Omental fat pad (tissue), 4 donors: ENCODE results near the gene GALNT16. TPM values are rescaled to one million over a fixed set of nuclear protein-coding genes. Genes with fewer than 3 reads are reported as not detected.

Source experiments
- ATAC-seq: fragments of 150-250 bp; one replicate; pipeline ENCODE4 v1.9.1; 2016; ENCODE audit warnings: mild to moderate bottlenecking, moderate library complexity; ENCODE audit not compliant: low FRiP score
- DNase-seq: peaks from one replicate; pipeline ENCODE4 v3.0.0-alpha.2; 2019; ENCODE audit warnings: low spot score
- total RNA-seq, 4 donors: library from RNA; depleted of rRNA; stranded (reverse); fragments of >200 nt; gene quantifications; one replicate each; pipeline ENCODE4 v1.1.0, GENCODE V29; 2016
- TF ChIP-seq, protein P1 (sequence below), 3 donors: fragments of 450-650 bp; IDR thresholded peaks; one replicate each; pipeline ENCODE4 v1.5.1; 2016 to 2017; ENCODE audit warnings: antibody characterized with exemption in 3 of 3, mild to moderate bottlenecking in 3 of 3, moderate library complexity in 2 of 3

The GALNT16 gene
- total RNA-seq, 4 donors from 2014 or later: 6.5 to 18.3 (median 8.1) TPM

DNA sequence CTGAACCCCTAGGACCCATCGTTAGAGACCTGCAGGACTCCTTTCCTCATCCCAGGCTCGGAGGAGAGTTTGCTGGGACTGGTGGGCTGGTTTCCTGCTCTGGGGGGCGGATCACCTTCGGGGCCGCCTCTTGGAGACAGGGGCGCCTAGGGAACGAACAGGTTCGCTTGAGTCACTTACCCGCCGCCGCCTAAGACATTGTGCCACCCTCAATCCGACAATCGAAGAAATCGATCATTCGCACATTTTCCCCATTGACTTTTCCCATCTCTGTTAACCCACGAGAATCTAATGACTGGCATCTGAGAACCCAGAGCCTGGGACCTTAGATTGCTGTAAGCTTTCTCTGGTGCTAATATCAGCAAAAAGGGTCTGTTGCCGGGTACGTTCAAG, 138.9 kb downstream of the GALNT16 start:
- TF ChIP-seq, protein P1, sequence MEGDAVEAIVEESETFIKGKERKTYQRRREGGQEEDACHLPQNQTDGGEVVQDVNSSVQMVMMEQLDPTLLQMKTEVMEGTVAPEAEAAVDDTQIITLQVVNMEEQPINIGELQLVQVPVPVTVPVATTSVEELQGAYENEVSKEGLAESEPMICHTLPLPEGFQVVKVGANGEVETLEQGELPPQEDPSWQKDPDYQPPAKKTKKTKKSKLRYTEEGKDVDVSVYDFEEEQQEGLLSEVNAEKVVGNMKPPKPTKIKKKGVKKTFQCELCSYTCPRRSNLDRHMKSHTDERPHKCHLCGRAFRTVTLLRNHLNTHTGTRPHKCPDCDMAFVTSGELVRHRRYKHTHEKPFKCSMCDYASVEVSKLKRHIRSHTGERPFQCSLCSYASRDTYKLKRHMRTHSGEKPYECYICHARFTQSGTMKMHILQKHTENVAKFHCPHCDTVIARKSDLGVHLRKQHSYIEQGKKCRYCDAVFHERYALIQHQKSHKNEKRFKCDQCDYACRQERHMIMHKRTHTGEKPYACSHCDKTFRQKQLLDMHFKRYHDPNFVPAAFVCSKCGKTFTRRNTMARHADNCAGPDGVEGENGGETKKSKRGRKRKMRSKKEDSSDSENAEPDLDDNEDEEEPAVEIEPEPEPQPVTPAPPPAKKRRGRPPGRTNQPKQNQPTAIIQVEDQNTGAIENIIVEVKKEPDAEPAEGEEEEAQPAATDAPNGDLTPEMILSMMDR (IDR thresholded peaks at IDR 0.05): no peak
- DNase-seq (no peak), ATAC-seq (no peak)

DNA sequence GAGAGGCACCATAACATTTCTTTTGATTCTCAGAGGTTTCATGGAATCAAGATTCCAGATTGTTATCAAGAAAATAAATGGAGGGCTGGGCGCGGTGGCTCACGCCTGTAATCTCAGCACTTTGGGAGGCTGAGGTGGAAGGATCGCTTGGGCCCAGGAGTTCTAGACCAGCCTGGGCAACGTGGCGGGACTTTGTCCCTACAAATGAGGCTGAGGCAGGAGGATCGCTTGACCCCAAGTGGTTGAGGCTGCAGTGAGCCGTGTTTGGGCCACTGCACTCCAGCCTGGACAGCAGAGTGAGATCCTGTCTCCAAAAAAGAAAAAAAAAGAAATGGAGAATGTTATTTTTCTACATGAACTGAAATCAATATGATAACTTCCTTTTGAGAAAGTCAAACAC, 139.8 kb downstream of the GALNT16 start:
- no peak for ATAC-seq
- DNase-seq: no peak
- TF ChIP-seq, protein P1 (IDR thresholded peaks at IDR 0.05): no peak

DNA sequence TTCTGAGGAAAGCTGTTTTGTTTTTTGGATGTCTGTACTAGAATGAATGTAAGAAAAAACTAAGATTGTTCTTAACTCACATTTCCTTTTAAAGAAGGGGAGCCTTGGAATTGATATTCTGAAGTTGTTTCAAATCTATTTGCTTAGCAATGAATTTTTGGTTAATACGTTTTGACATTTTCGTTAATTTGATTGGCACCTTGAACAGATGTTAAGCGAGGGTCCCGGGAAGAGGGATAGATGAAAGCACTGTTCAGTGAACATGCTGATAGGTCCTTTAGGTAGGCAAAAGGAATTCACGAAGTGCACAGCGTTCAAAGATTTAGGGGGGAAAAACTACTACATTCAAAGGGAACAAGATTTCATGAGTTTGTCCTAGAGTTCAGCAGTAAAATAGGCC, 140.2 kb downstream of the GALNT16 start:
- DNase-seq (no peak), ATAC-seq (no peak)
- TF ChIP-seq, protein P1 (IDR thresholded peaks at IDR 0.05): no peak

DNA sequence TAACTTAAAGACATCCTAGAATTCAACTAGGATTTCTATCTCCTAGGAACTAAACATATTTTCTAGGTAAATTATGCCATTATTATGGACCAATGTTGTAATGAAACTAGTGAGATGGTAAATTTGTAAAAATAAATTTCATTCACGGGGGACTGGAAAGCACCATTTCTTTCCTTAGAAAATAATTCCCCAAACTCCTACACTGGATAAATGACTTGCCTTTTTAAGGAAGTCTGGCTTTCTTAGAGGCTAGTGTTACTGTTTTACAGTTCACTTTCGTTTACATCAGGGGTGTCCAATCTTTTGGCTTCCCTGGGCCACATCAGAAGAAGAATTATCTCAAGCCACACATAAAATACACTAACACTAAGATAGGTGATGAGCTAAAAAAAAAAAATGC, 141.9 kb downstream of the GALNT16 start:
- TF ChIP-seq, protein P1 (IDR thresholded peaks at IDR 0.05): no peak
- ATAC-seq (no peak), DNase-seq (no peak)

DNA sequence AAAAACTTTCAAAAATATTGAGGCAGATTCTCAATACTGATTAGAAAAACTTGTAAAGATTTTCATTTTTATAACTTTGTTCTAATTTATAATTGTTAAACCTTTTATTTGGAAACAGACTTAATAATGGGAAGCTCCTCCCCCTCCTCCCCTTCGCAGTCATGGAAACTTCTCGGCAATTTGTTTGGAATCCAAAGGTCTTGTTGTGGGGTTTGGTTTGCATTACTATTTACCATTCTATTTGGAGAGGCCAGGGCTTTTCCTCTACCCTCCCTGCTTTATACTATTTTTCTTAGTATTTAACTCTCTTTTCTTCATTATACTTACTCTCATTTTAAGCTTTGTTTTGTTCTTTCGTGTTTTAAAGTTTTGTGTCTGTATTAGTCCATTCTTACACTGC, 144.5 kb downstream of the GALNT16 start:
- DNase-seq: no peak
- ATAC-seq: no peak
- TF ChIP-seq, protein P1 (IDR thresholded peaks at IDR 0.05): no peak

DNA sequence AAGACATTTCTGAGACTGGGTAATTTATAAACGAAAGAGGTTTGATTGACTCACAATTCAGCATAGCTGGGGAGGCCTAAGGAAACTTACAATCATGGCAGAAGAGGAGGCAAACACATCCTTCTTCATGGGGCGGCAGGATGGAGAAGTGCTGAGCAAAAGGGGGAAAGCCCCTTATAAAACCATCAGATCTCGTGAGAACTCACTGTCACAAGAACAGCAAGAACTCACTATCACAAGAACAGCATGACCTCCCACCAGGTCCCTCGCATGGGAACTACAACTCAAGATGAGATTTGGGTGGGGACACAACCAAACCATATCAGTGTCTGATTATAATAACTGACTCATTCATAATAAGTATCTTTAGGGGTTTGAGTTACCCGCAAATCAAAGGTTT, 144.9 kb downstream of the GALNT16 start:
- ATAC-seq (no peak), DNase-seq (no peak)
- TF ChIP-seq, protein P1 (IDR thresholded peaks at IDR 0.05): no peak

DNA sequence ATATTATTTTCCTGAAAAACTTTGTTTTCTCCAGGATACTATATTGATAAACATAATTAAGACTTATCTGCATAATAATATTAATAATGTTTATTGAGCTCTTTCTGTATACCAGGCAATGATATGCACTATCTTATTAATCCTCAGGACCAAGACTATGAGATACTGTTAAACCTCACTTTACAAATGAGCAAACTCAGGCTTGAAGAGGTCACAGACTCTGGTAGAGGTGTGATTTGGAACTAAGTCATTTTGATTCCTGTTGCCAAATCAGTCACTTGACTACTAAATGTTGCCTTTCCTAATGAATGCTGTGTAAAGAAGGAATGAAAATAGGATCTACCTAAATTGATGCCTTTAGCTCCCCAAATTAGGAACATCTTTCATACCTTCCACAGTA, 145.8 kb downstream of the GALNT16 start:
- no peak for DNase-seq
- TF ChIP-seq, protein P1 (IDR thresholded peaks at IDR 0.05): no peak
- ATAC-seq: no peak

Other genes with a start within 250 kb of the GALNT16 start
- 10 to 100 TPM; 30.4 to 58.1 (median 38.0) TPM for gene DCAF5, start 107.0 kb upstream of the GALNT16 start, total RNA-seq
- gene EXD2, start 68.7 kb upstream of the GALNT16 start, total RNA-seq: 10 to 100 TPM; 15.4 to 27.0 (median 17.3) TPM
- gene ERH, start 138.1 kb downstream of the GALNT16 start, total RNA-seq: 10 to 100 TPM; 62.4 to 70.9 (median 68.8) TPM
- gene SLC39A9, start 138.5 kb downstream of the GALNT16 start, total RNA-seq: 10 to 100 TPM; 57.9 to 80.7 (median 69.6) TPM
- gene PLEKHD1, start 224.6 kb downstream of the GALNT16 start, total RNA-seq: under 1 TPM in 2 of 4 donors, not detected in 2; 0.12 to 0.19 TPM